ENCODE results near the gene THOC1. TPM values are rescaled to one million over a fixed set of nuclear protein-coding genes. Genes with fewer than 3 reads are reported as not detected.

THOC1 gene
- total RNA-seq, 1 experiment from 2014 or later = 33.3 TPM

GRCh38 chr18:225745-226144, 42.1 kb downstream of the THOC1 start:
- intact Hi-C loops (cut with micrococcal nuclease; ENCODE audit: unreplicated experiment) (no loop called here), in situ Hi-C loops (cut with HindIII; ENCODE audit: low pct_unique_long_range_greater_than_20kb, low sequenced_read_pairs) (no loop called here)
- H3K9me3 ChIP-seq (ENCODE audit: control insufficient read depth, insufficient read depth, low read depth, low read length) = no peaks in the 10 kb centered on the region
- CTCF ChIA-PET = no interaction called here
- peaks cover 18% of the 10 kb centered on the region for H3K36me3 ChIP-seq (ENCODE audit: control insufficient read depth, insufficient read depth, low read length)
- POLR2A ChIA-PET = interaction anchor here (0.6 kb wide), 1 partner anchor 11 kb away, joined by 4 read pairs; no protein-coding TSS in a partner anchor
- BruUV-seq (replicated peaks) = no TSS peak
- no peak for DNase-seq (ENCODE audit: low read depth, low spot score)
- TF ChIP-seq REST (IDR thresholded peaks at IDR 0.05; ENCODE audit: insufficient read depth in 1 of 2, low read depth in 2 of 2, low read length in 1 of 2) (no peak), POLR2AphosphoS5 (IDR thresholded peaks at IDR 0.05; ENCODE audit: low read depth, low read length) (no peak), CTCF (IDR thresholded peaks at IDR 0.05) (no peak), TCF7L2 (IDR thresholded peaks at IDR 0.05; ENCODE audit: low read depth, low read length) (no peak), SIN3A (IDR thresholded peaks at IDR 0.05; ENCODE audit: borderline replicate concordance, insufficient read depth, low read depth, low read length) (no peak)
- H3K4me1 ChIP-seq (ENCODE audit: control insufficient read depth, insufficient read depth, low read length) = no peaks in the 10 kb centered on the region
- H3K27me3 ChIP-seq (ENCODE audit: control insufficient read depth, insufficient read depth, low read length) = no peaks in the 10 kb centered on the region
- ATAC-seq = no peak
- H3K27ac ChIP-seq (ENCODE audit: low read length) = no peak overlapping the region
- H3K4me3 ChIP-seq (ENCODE audit: low read depth in 2 of 2, low read length in 2 of 2) = no peak overlapping the region

- no peaks in the 10 kb centered on the region for H3K27me3 ChIP-seq (ENCODE audit: control insufficient read depth, insufficient read depth, low read length)
- H3K4me1 ChIP-seq (ENCODE audit: control insufficient read depth, insufficient read depth, low read length) = no peaks in the 10 kb centered on the region
- in situ Hi-C loops (cut with HindIII; ENCODE audit: low pct_unique_long_range_greater_than_20kb, low sequenced_read_pairs) (no loop called here), intact Hi-C loops (cut with micrococcal nuclease; ENCODE audit: unreplicated experiment) (no loop called here)
- no peak for TF ChIP-seq POLR2AphosphoS5 (IDR thresholded peaks at IDR 0.05; ENCODE audit: low read depth, low read length)
- TF ChIP-seq CTCF (IDR thresholded peaks at IDR 0.05) = no peak
- no peak for TF ChIP-seq TCF7L2 (IDR thresholded peaks at IDR 0.05; ENCODE audit: low read depth, low read length)
- no peak for TF ChIP-seq REST (IDR thresholded peaks at IDR 0.05; ENCODE audit: insufficient read depth in 1 of 2, low read depth in 2 of 2, low read length in 1 of 2)
- TF ChIP-seq SIN3A (IDR thresholded peaks at IDR 0.05; ENCODE audit: borderline replicate concordance, insufficient read depth, low read depth, low read length) = no peak
- no peaks in the 10 kb centered on the region for H3K9me3 ChIP-seq (ENCODE audit: control insufficient read depth, insufficient read depth, low read depth, low read length)
- H3K36me3 ChIP-seq (ENCODE audit: control insufficient read depth, insufficient read depth, low read length) = peaks cover 25% of the 10 kb centered on the region
- H3K27ac ChIP-seq (ENCODE audit: low read length) = no peak overlapping the region
- ATAC-seq (no peak), DNase-seq (ENCODE audit: low read depth, low spot score) (no peak)
- no peak overlapping the region for H3K4me3 ChIP-seq (ENCODE audit: low read depth in 2 of 2, low read length in 2 of 2)
- ChIA-PET POLR2A (no interaction called here), CTCF (no interaction called here)
- no TSS peak for BruUV-seq (replicated peaks)
Observed at GRCh38 chr18:220708-221107, 47.1 kb downstream of the THOC1 start.

Data from Panc1 (cell line).